Calu3 (cell line): ENCODE data around the gene HIRA. TPM values are rescaled to one million over a fixed set of nuclear protein-coding genes. Genes with fewer than 3 reads are reported as not detected.

ENCODE experiments used
- BruUV-seq: library from RNA; stranded (reverse); fragments of 400-500 nt; replicated peaks from 2 replicates; lab custom pipeline; 2021; lab: Mats Ljungman, UMichigan
- CTCF ChIA-PET: fragments of 300-600 bp; sonication (Branson Sonifier 250); formaldehyde crosslinking; loops from one replicate; lab custom pipeline; 2022; ENCODE audit warnings: antibody characterized with exemption; lab: Charles Lee
- DNase-seq: peaks from one replicate; pipeline ENCODE4 v3.0.0; 2022
- H3K27ac Mint-ChIP-seq: one replicate; pipeline ENCODE4 v1.8.0; 2022; ENCODE audit warnings: mixed read lengths; ENCODE audit not compliant: unreplicated experiment
- H3K27me3 Mint-ChIP-seq: one replicate; pipeline ENCODE4 v1.8.0; 2022; ENCODE audit warnings: mixed read lengths; ENCODE audit not compliant: unreplicated experiment
- H3K36me3 Mint-ChIP-seq: one replicate; pipeline ENCODE4 v1.8.0; 2022; ENCODE audit warnings: mild to moderate bottlenecking, moderate library complexity, mixed read lengths; ENCODE audit not compliant: insufficient read depth, unreplicated experiment
- H3K4me1 Mint-ChIP-seq: one replicate; pipeline ENCODE4 v1.8.0; 2022; ENCODE audit warnings: mild to moderate bottlenecking, low read depth, mixed read lengths; ENCODE audit not compliant: unreplicated experiment
- H3K4me3 Mint-ChIP-seq: one replicate; pipeline ENCODE4 v1.8.0; 2022; ENCODE audit warnings: mild to moderate bottlenecking, low read depth, moderate library complexity, mixed read lengths; ENCODE audit not compliant: unreplicated experiment
- H3K9me3 Mint-ChIP-seq: one replicate; pipeline ENCODE4 v1.8.0; 2022; ENCODE audit warnings: low read depth, mixed read lengths; ENCODE audit not compliant: unreplicated experiment
- CTCF ChIP-seq: fragments of 200-600 bp; IDR thresholded peaks from one replicate; pipeline ENCODE4 v1.8.0; 2022; ENCODE audit warnings: antibody characterized with exemption; ENCODE audit not compliant: unreplicated experiment
- intact Hi-C: fragments of 100-400 bp; cut with micrococcal nuclease; formaldehyde crosslinking; loops from one replicate; pipeline ENCODE4 v1.10.0; 2022; ENCODE audit not compliant: unreplicated experiment
- total RNA-seq: library from RNA; stranded (reverse); gene quantifications from 2 replicates; pipeline ENCODE4 v1.2.3, GENCODE V29; 2022

HIRA gene
- total RNA-seq, 1 experiment from 2014 or later, result 36.4 TPM

GRCh38 chr22:19411690-19412045 lies 19.9 kb downstream of the HIRA start:
- peaks cover 17% of the 10 kb centered on the region for H3K4me1 Mint-ChIP-seq
- intact Hi-C loops, result no loop called here
- DNase-seq, result no peak
- H3K27me3 Mint-ChIP-seq, result no peaks in the 10 kb centered on the region
- CTCF ChIA-PET, result no interaction called here
- H3K4me3 Mint-ChIP-seq, result no peak overlapping the region
- peaks cover 20% of the 10 kb centered on the region for H3K36me3 Mint-ChIP-seq
- no peak overlapping the region for H3K27ac Mint-ChIP-seq
- no peak for TF ChIP-seq CTCF
- no TSS peak for BruUV-seq
- no peaks in the 10 kb centered on the region for H3K9me3 Mint-ChIP-seq

GRCh38 chr22:19410941-19411689 lies 20.4 kb downstream of the HIRA start:
- no TSS peak for BruUV-seq
- no peak overlapping the region for H3K27ac Mint-ChIP-seq
- H3K9me3 Mint-ChIP-seq, result no peaks in the 10 kb centered on the region
- no peak for DNase-seq
- H3K27me3 Mint-ChIP-seq, result no peaks in the 10 kb centered on the region
- H3K36me3 Mint-ChIP-seq, result peaks cover 24% of the 10 kb centered on the region
- CTCF ChIA-PET, result no interaction called here
- no peak for TF ChIP-seq CTCF
- H3K4me3 Mint-ChIP-seq, result no peak overlapping the region
- H3K4me1 Mint-ChIP-seq, result peaks cover 17% of the 10 kb centered on the region
- intact Hi-C loops, result no loop called here

GRCh38 chr22:19407649-19408606 lies 23.6 kb downstream of the HIRA start:
- no peaks in the 10 kb centered on the region for H3K9me3 Mint-ChIP-seq
- H3K36me3 Mint-ChIP-seq, result peaks cover 24% of the 10 kb centered on the region
- DNase-seq, result no peak
- H3K4me1 Mint-ChIP-seq, result peaks cover 6% of the 10 kb centered on the region
- no peak for TF ChIP-seq CTCF
- no TSS peak for BruUV-seq
- no peak overlapping the region for H3K27ac Mint-ChIP-seq
- intact Hi-C loops, result no loop called here
- H3K27me3 Mint-ChIP-seq, result no peaks in the 10 kb centered on the region
- CTCF ChIA-PET, result no interaction called here
- H3K4me3 Mint-ChIP-seq, result no peak overlapping the region

GRCh38 chr22:19406846-19407245 lies 24.7 kb downstream of the HIRA start:
- intact Hi-C loops, result no loop called here
- CTCF ChIA-PET, result interaction anchor here (0.6 kb wide), 1 partner anchor 125 kb away, joined by 3 read pairs; no protein-coding TSS in a partner anchor
- BruUV-seq, result no TSS peak

More at GRCh38 chr22:19406846-19407245, 24.7 kb downstream of the HIRA start:
- Mint-ChIP-seq H3K27ac (no peak overlapping the region), H3K36me3 (peaks cover 20% of the 10 kb centered on the region), H3K9me3 (no peaks in the 10 kb centered on the region), H3K4me3 (no peak overlapping the region), H3K4me1 (no peaks in the 10 kb centered on the region), H3K27me3 (no peaks in the 10 kb centered on the region)
- no peak for TF ChIP-seq CTCF
- DNase-seq, result no peak
